ENCODE results near the gene OCA2.

The OCA2 gene

DNA sequence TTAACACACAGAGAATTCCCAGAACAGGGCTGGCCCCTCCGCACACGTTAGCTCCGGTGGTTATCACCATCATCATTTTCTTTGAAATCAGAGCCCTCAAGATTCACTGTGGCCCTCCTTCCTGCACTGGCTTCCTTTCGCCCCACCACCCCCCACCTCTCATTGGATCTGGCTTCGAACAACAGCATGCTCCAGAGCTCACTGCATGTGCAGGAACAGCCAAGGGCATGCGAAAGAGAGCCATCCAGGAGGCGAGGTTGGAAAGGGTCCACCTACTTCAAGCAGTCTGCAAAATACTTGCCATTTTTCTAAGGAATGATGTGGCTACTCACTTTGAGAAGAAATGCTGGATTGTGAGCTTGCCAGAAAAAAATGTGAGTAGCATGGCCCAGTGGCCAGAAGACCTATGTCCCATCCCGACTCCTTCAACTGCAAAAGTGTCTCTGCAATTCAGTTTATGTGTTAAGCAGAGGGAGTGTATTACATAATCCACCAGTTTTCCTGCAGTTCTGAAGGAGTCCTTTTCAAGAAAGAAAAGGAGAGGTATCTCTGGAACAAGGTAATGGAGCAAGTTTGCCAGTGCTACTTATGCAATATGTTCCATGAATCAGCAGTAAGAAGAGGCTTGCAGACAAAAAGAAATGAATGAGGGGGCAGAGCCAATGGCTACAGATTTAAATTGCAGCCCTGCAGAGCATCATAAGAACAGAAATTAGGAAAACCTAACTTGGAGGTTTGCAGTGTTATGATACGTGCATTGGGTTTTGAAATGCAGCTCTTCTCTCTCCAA, 92.8 kb downstream of the OCA2 start:
- FAIRE-seq: no peak
- TF ChIP-seq, protein P1, sequence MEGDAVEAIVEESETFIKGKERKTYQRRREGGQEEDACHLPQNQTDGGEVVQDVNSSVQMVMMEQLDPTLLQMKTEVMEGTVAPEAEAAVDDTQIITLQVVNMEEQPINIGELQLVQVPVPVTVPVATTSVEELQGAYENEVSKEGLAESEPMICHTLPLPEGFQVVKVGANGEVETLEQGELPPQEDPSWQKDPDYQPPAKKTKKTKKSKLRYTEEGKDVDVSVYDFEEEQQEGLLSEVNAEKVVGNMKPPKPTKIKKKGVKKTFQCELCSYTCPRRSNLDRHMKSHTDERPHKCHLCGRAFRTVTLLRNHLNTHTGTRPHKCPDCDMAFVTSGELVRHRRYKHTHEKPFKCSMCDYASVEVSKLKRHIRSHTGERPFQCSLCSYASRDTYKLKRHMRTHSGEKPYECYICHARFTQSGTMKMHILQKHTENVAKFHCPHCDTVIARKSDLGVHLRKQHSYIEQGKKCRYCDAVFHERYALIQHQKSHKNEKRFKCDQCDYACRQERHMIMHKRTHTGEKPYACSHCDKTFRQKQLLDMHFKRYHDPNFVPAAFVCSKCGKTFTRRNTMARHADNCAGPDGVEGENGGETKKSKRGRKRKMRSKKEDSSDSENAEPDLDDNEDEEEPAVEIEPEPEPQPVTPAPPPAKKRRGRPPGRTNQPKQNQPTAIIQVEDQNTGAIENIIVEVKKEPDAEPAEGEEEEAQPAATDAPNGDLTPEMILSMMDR (IDR thresholded peaks at IDR 0.05; ENCODE audit: insufficient read depth, missing control alignments): no peak
- DNase-seq (ENCODE audit: insufficient read length, low spot score): no peak

DNA sequence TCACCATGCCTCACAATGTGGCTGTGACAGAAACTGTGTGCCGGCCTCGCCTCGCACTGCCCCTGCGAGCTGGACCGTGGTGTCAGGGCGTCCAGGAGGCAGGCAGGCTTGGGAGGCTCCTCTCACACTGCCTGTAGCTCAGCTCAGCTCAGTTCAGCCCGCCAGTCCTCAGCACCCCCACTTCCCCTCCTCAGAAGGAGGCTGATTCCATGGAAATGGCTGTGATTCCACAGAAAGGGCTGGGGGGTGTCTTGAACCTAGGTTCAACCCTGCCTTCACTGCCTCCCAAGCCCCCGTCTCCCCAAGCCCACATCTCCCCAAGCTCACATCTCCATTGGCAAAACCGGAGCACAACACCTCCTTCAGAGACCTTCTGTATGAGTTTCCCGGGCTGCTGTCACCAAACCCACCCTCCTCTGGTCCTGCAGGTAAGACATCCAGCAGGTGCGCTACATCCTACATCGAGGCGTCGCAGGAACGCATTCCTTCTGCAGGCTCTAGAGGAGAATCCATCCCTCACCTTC, 94.0 kb downstream of the OCA2 start:
- FAIRE-seq (no peak), DNase-seq (ENCODE audit: insufficient read length, low spot score) (no peak)
- TF ChIP-seq, protein P1 (IDR thresholded peaks at IDR 0.05; ENCODE audit: insufficient read depth, missing control alignments): no peak

DNA sequence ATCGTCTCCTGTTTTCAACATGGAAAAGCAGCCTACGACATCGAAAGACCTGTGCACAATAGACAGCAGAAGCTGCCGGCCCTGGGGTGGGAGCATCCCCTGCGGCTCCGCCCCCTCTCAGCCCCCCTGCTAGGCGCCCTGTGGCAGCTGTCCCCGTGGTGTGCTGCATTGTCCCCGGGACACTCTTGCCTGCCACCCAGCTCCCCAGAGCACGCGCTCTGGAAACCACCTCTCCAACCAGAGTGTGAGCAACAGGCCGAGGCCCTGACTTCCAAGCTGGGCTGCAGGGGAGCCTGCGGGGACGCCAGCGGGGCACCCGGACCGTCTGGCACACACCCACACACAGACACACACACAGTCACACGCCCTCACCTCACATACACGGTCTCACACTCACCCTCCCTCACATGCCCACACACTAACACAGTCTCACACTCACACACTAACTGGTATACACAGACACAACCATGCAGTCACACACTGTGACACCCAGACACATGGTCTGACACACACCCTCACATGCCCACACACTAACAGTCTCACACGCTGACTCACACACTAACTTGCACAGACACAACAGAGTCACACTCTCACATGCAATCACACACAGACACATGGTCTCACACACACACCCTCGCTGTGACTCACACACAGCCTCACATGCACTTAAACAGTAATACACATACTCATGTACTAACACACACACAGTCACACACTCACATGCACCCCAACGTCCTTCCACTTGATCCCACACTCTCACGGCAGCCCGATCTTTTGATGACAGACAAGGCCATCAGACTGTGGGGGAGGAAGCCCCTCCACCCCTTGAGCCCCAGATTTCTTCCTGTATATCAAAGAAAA, 94.7 kb downstream of the OCA2 start:
- FAIRE-seq (no peak), DNase-seq (ENCODE audit: insufficient read length, low spot score) (no peak)

DNA sequence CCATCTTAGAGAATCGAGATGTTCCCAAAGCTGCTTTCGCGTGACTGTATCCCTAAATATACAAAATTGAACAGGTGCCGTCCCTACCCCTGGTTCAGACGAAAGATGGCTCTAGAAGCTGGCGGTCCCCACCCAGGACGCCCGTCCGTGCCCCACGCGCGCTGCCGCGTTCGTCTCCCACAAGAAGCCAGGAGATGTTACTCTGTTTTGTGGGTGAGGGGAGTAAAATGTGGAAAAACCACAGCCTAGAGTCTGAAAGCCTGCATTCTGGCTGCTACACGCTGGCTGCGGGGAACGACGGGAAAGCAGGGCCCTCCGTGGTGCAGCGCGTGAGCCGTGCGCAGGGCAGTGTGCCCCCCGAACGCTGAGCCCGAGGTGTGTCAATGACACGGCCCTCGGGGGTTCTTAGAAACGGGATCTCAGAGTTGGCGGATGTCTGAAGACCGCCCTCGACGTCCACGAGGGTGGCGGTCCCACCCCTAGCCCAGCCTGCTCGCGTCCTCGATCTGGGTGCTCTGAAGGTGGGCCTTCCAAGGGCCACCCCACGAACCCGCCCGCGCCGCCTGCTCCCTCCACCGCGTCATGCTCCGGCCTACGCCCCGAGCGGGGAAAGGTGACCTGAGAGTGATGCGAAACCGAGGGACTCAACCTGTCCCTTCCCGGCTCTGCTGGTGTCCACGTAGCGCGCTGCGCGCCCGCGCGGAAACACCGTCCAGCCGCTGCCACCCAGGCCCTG, 95.6 kb downstream of the OCA2 start:
- DNase-seq (ENCODE audit: insufficient read length, low spot score): no peak
- TF ChIP-seq, protein P1 (IDR thresholded peaks at IDR 0.05; ENCODE audit: insufficient read depth, missing control alignments): no peak
- no peak for FAIRE-seq

More for the DNA sequence above, 94.7 kb downstream of the OCA2 start:
- TF ChIP-seq, protein P1 (IDR thresholded peaks at IDR 0.05; ENCODE audit: insufficient read depth, missing control alignments): no peak

DNA sequence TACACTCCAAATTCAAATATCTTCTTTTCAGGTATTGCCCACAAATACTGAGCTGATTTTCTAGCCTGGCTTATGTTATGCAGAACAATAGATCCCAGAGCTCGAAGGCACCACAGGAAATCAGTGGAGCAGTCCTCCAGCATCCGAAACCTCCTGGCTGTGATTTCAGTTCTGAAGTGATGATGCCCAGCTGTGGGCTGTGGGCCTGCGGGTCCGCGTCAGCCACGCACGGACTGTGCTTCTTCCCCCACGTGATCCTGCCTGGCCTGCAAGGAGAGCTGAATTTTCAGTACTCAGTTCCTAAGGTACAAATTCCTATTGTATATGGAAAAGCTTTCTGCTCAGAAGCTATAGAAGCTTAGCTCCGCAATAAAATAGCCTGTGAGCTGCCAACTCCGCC, 96.2 kb downstream of the OCA2 start:
- TF ChIP-seq, protein P1 (IDR thresholded peaks at IDR 0.05; ENCODE audit: insufficient read depth, missing control alignments): no peak
- DNase-seq (ENCODE audit: insufficient read length, low spot score) (no peak), FAIRE-seq (no peak)

- no peak for DNase-seq (ENCODE audit: insufficient read length, low spot score)
- TF ChIP-seq, protein P1 (IDR thresholded peaks at IDR 0.05; ENCODE audit: insufficient read depth, missing control alignments): no peak
- no peak for FAIRE-seq
These were observed 96.8 kb downstream of the OCA2 start for GRCh38 chr15:28002136-28002861.

Data from D721Med (cell line).